OCI-LY3 (cell line): ENCODE results near the gene PXYLP1.

Source experiments
- EZH2phosphoT487 ChIP-seq: fragments of 200-600 bp; shearing (Covaris generic); IDR thresholded peaks from 2 replicates; pipeline ENCODE4 v1.6.1; 2018; ENCODE audit warnings: antibody characterized with exemption, mixed run types, low read depth
- TF ChIP-seq, protein P1 (sequence below): fragments of 200-600, 300-600 bp; sonication (generic); IDR thresholded peaks from 2 replicates; pipeline ENCODE4 v1.5.1; 2014; ENCODE audit warnings: antibody characterized with exemption, low read length, low read depth

DNA sequence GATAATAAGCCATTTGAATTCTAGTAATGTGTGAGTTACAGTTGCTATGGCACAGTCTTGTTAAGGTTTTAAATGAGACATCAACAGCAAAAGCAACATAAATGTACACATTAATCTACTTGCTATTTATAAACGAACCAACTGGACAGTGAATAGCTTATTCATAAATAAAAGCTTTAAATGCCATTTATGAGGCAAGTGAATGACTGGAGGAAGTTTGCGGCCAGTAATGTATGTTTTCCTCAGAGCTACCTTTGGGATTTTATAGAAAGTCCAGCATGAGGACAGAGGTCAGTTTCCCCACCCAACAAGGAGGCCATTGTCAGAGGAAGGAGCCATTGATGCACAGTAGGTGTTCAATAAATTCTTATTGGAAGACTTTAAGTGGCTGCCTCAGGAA lies 48.0 kb upstream of the PXYLP1 start:
- TF ChIP-seq, protein P1, sequence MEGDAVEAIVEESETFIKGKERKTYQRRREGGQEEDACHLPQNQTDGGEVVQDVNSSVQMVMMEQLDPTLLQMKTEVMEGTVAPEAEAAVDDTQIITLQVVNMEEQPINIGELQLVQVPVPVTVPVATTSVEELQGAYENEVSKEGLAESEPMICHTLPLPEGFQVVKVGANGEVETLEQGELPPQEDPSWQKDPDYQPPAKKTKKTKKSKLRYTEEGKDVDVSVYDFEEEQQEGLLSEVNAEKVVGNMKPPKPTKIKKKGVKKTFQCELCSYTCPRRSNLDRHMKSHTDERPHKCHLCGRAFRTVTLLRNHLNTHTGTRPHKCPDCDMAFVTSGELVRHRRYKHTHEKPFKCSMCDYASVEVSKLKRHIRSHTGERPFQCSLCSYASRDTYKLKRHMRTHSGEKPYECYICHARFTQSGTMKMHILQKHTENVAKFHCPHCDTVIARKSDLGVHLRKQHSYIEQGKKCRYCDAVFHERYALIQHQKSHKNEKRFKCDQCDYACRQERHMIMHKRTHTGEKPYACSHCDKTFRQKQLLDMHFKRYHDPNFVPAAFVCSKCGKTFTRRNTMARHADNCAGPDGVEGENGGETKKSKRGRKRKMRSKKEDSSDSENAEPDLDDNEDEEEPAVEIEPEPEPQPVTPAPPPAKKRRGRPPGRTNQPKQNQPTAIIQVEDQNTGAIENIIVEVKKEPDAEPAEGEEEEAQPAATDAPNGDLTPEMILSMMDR = no peak
- TF ChIP-seq EZH2phosphoT487 = no peak
